ENCODE measurements around the gene CD101.

CD101 gene

DNA sequence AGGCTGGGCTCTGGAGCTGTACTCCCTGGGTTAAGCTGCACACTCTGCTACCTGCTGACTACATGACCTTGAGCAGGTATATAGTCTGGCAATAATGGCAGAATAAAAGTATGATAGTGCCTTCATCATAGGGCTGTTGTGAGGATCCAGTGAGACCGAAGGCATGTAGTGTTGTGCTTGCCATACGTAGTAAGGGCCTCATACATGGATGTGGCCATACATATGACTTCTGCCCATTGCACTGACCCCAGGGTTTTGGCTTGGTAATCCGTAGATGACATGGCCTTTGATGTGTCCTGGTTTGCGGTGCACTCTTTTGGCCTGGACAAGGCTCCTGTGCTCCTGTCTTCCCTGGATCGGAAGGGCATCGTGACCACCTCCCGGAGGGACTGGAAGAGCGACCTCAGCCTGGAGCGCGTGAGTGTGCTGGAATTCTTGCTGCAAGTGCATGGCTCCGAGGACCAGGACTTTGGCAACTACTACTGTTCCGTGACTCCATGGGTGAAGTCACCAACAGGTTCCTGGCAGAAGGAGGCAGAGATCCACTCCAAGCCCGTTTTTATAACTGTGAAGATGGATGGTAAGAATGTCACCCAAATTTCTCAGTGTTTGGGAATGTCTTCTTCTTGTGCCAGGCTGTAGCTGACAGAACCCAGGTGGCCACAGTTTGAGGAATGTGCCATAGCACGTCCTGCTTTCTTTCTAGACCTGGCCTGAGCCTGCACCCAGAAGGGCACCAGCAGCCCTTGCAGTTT is 17.0 kb upstream of the CD101 start:
- no peak for DNase-seq (ENCODE audit: low read depth in 2 of 2)

- DNase-seq (ENCODE audit: low read depth in 2 of 2): peak; percentile 4 to 31
These were observed 14.9 kb upstream of the CD101 start for GRCh38 chr1:116986421-116987255.

GRCh38 chr1:116987256-116987555 is 14.4 kb upstream of the CD101 start:
- peak; percentile 44 to 58 for DNase-seq (ENCODE audit: low read depth in 2 of 2)

GRCh38 chr1:116988248-116988647 is 13.3 kb upstream of the CD101 start:
- DNase-seq (ENCODE audit: low read depth in 2 of 2): no peak

- DNase-seq (ENCODE audit: low read depth in 2 of 2): no peak
These were observed 12.7 kb upstream of the CD101 start for GRCh38 chr1:116988908-116989307.

DNA sequence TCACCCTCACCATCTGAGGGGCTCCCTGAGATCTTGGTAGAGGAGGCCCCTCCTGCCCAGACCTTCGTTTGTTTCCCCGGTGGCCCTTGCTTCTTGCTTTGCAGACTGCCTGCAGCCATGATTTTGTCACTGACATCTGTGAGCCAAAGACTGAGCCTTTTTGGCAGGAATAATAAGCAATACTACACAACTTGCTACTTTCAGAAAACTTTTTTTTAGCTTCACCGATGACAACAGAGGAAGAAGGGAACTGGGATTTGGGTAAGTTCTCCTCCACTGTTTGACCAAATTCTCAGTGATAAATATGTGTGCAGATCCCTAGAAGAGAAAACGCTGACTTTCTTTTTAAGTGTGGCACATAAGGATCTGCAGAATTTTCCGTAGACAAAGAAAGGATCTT is 11.7 kb upstream of the CD101 start:
- no peak for DNase-seq (ENCODE audit: low read depth in 2 of 2)

DNA sequence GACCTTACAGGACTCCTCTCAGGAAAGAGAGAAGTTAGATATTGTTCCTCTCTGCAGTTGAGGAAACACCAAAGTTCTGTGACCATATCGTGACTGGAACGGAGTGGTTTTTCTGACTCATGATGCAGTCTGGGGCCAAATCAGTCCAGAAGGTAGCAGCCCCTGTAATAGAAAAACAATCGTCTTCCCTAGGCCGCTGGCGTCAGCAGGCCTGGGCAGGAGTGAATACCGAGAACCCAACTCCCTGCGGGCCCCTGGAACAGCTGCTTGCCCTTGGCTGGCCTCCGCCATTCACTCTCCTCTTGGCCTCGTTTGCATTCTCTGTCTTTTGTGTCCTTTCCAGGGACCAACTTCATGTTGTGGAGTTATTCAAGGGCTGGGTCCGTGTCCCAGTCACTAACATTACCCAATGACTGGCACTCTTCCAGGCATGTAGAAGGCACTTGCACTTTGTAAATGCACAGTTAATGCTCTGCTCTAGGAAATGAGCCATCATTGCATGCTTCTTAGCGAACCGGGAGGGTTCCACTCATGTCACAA is 10.9 kb upstream of the CD101 start:
- no peak for DNase-seq (ENCODE audit: low read depth in 2 of 2)

DNA sequence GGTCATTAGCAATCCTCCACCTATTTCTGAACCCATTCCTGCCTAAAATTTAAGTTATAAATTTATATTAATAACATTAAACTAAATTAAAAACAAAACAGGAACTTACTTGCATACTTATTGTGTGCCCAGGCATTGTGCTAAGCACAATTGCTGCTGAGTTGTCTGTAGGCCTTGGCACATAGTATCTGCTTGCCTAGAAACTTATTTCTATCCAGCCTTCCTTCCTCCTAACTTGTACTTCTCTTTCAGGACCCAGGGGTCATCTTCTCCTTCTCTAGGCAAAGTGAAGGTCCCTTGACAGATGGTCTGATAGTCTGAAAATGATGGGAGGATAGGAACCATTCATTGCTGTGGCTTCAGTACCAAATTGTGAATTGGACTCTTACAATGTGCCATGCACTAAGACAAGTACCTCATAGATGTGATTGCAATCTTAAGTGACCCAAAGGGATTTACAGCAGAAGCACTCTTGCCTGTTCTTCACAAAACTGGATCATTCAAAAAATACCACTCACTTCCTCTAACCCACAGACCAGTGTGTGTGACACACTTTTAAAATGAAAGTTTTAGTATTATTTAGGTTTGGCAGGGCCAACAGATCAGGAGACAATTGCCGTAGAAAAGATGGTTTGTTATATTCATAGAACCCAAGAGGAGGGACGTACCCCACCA is 10.3 kb upstream of the CD101 start:
- DNase-seq (ENCODE audit: low read depth in 2 of 2): no peak

- DNase-seq (ENCODE audit: low read depth in 2 of 2): no peak
These were observed 9.6 kb upstream of the CD101 start for GRCh38 chr1:116991918-116992317.

DNA sequence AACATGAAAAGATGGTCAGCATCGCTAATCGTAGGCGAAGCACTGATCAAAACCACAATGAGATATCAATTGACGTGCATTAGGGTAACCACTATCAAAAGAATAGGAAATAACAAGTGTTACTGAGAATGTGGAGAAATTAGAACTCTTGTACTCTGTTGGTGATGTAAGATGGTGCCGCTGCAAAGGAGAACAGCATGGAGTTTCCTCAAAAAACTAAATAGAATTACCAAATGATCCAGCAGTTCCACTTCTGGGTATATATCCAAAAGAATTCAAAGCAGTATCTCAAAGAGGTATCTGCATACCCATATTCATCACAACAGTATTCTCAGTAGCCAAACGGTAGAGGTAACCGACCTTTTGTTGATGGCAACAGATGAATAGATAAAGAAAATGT is 8.3 kb upstream of the CD101 start:
- no peak for DNase-seq (ENCODE audit: low read depth in 2 of 2)

GRCh38 chr1:116994411-116994810 is 7.1 kb upstream of the CD101 start:
- DNase-seq (ENCODE audit: low read depth in 2 of 2): no peak

- no peak for DNase-seq (ENCODE audit: low read depth in 2 of 2)
These were observed 4.5 kb upstream of the CD101 start for GRCh38 chr1:116997066-116997465.

- no peak for DNase-seq (ENCODE audit: low read depth in 2 of 2)
These were observed 3.9 kb upstream of the CD101 start for GRCh38 chr1:116997636-116998035.

- no peak for DNase-seq (ENCODE audit: low read depth in 2 of 2)
These were observed 2.0 kb upstream of the CD101 start for GRCh38 chr1:116999596-116999995.

DNA sequence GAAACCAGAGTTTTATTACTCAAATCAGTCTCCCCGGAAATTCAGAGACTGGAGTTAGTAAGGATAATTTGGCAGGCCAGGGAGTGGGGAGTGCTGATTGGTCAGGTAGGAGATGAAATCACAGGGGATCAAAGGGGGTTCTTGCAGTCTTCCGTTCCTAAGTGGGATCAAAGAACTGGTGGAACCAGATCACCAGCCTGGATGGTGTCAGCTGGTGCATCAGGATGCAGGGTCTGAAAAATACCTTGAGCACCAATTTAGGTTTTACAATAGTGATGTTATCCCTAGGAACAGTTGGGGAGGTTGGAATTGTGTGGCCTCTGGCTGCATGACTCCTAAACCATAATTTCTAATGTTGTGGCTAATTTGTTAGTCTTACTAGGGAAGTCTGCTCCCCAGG is 1.4 kb upstream of the CD101 start:
- no peak for DNase-seq (ENCODE audit: low read depth in 2 of 2)

GRCh38 chr1:117003223-117003875 is 1.8 kb downstream of the CD101 start:
- no peak for DNase-seq (ENCODE audit: low read depth in 2 of 2)

GRCh38 chr1:117007719-117008013 is 6.1 kb downstream of the CD101 start:
- no peak for DNase-seq (ENCODE audit: low read depth in 2 of 2)

DNA sequence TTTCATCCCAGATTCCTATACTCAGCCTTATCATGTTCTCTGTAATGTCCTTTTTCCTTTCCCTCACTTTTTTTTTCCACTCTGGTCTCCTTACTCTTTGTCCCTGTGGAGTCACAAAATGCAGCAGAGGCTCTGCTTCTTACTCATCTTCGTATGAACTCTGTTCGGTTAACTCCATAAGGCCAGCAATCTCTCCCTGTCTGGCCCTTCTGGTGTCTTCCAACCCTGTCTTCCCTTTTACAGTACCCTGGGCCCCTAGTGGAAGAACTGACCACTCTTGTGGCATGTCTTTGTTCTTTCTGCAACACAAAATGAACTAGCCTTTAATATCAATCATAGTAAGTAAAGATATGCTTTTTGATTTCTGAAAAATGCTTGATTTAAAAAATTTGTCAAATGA is 7.1 kb downstream of the CD101 start:
- no peak for DNase-seq (ENCODE audit: low read depth in 2 of 2)

DNA sequence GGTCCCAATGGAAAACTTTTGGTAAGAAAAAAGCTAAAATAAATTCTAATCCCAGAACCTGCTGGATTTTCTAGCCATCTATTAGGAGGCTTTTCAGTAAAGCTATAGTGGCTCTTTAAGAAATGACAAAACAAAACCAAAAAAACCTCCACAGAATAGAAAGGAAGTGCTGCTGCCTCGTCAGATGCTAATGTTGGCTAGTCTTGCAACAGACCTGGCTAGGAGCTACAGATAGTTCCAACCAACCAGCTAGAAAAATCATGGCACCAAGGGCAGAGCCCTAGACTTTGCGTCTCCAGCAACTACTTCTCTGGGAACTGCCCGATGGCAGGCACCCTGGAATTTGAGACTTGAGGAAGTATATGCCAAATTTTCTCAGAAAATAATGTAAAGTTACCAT is 7.6 kb downstream of the CD101 start:
- DNase-seq (ENCODE audit: low read depth in 2 of 2): no peak

- DNase-seq (ENCODE audit: low read depth in 2 of 2): no peak
These were observed 8.9 kb downstream of the CD101 start for GRCh38 chr1:117010310-117010969.

GRCh38 chr1:117011334-117011733 is 9.8 kb downstream of the CD101 start:
- no peak for DNase-seq (ENCODE audit: low read depth in 2 of 2)
